Mesothelial cell of epicardium (in vitro differentiated cells): ENCODE data around the gene NALCN. TPM values are rescaled to one million over a fixed set of nuclear protein-coding genes. Genes with fewer than 3 reads are reported as not detected.

Source experiments
- DNase-seq, 2 experiments: peaks; one replicate each; pipeline ENCODE4 v3.0.0; 2021; ENCODE audit warnings: low spot score in 2 of 2; ENCODE audit not compliant: unreplicated experiment in 2 of 2
- H3K27ac Mint-ChIP-seq: 2 replicates; pipeline ENCODE4 v1.8.0; 2021; ENCODE audit warnings: mixed read lengths
- H3K27me3 Mint-ChIP-seq: 2 replicates; pipeline ENCODE4 v1.8.0; 2021; ENCODE audit warnings: low read depth, mixed read lengths
- H3K36me3 Mint-ChIP-seq: 2 replicates; pipeline ENCODE4 v1.8.0; 2021; ENCODE audit warnings: mixed read lengths
- H3K4me1 Mint-ChIP-seq: 2 replicates; pipeline ENCODE4 v1.8.0; 2021; ENCODE audit warnings: mixed read lengths
- H3K4me3 Mint-ChIP-seq: 2 replicates; pipeline ENCODE4 v1.8.0; 2021; ENCODE audit warnings: mild to moderate bottlenecking, moderate library complexity, mixed read lengths
- H3K9me3 Mint-ChIP-seq: 2 replicates; pipeline ENCODE4 v1.8.0; 2021; ENCODE audit warnings: mixed read lengths
- CTCF ChIP-seq: fragments of 200-600 bp; sonication (generic); IDR thresholded peaks from one replicate; pipeline ENCODE4 v1.5.0; 2021; ENCODE audit warnings: antibody characterized with exemption; ENCODE audit not compliant: unreplicated experiment
- total RNA-seq: library from RNA; stranded (reverse); gene quantifications from 3 replicates; pipeline ENCODE4 v1.2.1, GENCODE V29; 2021

Gene NALCN
- total RNA-seq, 1 donor from 2014 or later, result 2.2 TPM

- no peaks in the 10 kb centered on the region for H3K4me1 Mint-ChIP-seq
- H3K4me3 Mint-ChIP-seq, result no peak overlapping the region
- H3K36me3 Mint-ChIP-seq, result no peaks in the 10 kb centered on the region
- no peaks in the 10 kb centered on the region for H3K9me3 Mint-ChIP-seq
- DNase-seq, result no peak
- H3K27ac Mint-ChIP-seq, result no peak overlapping the region
- H3K27me3 Mint-ChIP-seq, result peaks cover 5% of the 10 kb centered on the region
- no peak for TF ChIP-seq CTCF
Observed at GRCh38 chr13:101401196-101401595, 15.1 kb downstream of the NALCN start.

- H3K27ac Mint-ChIP-seq, result no peak overlapping the region
- no peak for DNase-seq
- H3K4me1 Mint-ChIP-seq, result no peaks in the 10 kb centered on the region
- H3K36me3 Mint-ChIP-seq, result no peaks in the 10 kb centered on the region
- no peak overlapping the region for H3K4me3 Mint-ChIP-seq
- H3K9me3 Mint-ChIP-seq, result no peaks in the 10 kb centered on the region
- no peak for TF ChIP-seq CTCF
- H3K27me3 Mint-ChIP-seq, result peaks cover 5% of the 10 kb centered on the region
Observed at GRCh38 chr13:101399365-101399764, 16.9 kb downstream of the NALCN start.

GRCh38 chr13:101398920-101399319 is 17.4 kb downstream of the NALCN start:
- Mint-ChIP-seq H3K36me3 (no peaks in the 10 kb centered on the region), H3K9me3 (no peaks in the 10 kb centered on the region), H3K27me3 (peaks cover 5% of the 10 kb centered on the region), H3K4me1 (no peaks in the 10 kb centered on the region), H3K4me3 (no peak overlapping the region), H3K27ac (no peak overlapping the region)
- TF ChIP-seq CTCF, result no peak
- no peak for DNase-seq

GRCh38 chr13:101398191-101398590 is 18.1 kb downstream of the NALCN start:
- no peaks in the 10 kb centered on the region for H3K4me1 Mint-ChIP-seq
- peaks cover 5% of the 10 kb centered on the region for H3K27me3 Mint-ChIP-seq
- H3K4me3 Mint-ChIP-seq, result no peak overlapping the region
- DNase-seq, result no peak
- H3K36me3 Mint-ChIP-seq, result no peaks in the 10 kb centered on the region
- no peak for TF ChIP-seq CTCF
- no peaks in the 10 kb centered on the region for H3K9me3 Mint-ChIP-seq
- no peak overlapping the region for H3K27ac Mint-ChIP-seq

GRCh38 chr13:101397742-101398141 is 18.6 kb downstream of the NALCN start:
- H3K27me3 Mint-ChIP-seq, result peaks cover 5% of the 10 kb centered on the region
- no peak for TF ChIP-seq CTCF
- no peak overlapping the region for H3K4me3 Mint-ChIP-seq
- no peaks in the 10 kb centered on the region for H3K36me3 Mint-ChIP-seq
- no peak for DNase-seq
- H3K27ac Mint-ChIP-seq, result no peak overlapping the region
- H3K9me3 Mint-ChIP-seq, result no peaks in the 10 kb centered on the region
- peaks cover 4% of the 10 kb centered on the region for H3K4me1 Mint-ChIP-seq

- TF ChIP-seq CTCF, result no peak
- peaks cover 4% of the 10 kb centered on the region for H3K4me1 Mint-ChIP-seq
- no peak for DNase-seq
- no peak overlapping the region for H3K4me3 Mint-ChIP-seq
- no peaks in the 10 kb centered on the region for H3K9me3 Mint-ChIP-seq
- no peaks in the 10 kb centered on the region for H3K36me3 Mint-ChIP-seq
- H3K27ac Mint-ChIP-seq, result no peak overlapping the region
- H3K27me3 Mint-ChIP-seq, result no peaks in the 10 kb centered on the region
Observed at GRCh38 chr13:101394605-101395004, 21.7 kb downstream of the NALCN start.
